ENCODE results near the gene RNU1-3.

Gene RNU1-3

DNA sequence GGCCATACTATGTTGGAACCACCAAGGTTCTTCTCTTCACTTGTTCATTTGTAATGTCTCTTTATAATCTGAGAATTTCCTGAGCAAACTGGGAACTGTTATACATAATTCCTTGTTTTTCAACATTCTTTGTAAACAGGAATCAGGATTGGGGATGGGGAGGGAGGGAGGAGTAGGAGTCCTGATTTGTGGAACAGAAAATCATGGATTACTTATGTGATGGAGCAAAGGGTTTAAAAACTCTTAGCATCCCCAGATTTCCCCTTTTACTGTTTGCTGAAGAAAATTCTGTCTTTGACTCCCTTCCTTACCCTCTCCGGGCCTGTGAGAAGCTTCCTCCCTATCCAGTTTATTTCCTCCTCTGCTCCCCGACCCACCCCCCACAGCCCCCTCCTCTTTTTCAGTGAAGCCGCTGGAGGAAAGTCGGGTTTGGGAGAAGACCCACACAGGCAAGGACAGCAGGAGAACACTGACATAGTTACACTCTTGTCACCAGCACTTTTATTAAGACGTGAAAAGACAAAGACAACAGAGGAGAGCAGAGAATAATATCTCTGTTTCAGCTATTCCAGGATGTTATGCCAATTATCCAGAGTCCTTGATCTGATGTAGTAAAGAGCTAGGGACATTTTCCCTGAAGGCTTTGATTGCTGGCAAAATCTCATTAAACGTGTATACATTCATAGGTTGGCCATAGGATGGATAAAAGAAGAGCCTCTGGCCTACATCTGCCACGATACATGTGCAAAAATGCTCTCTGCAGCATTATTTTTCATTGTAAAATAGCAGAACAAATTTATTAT is 48.8 kb downstream of the RNU1-3 start:
- no peak for DNase-seq

GRCh38 chr1:16617114-16617631 is 49.6 kb downstream of the RNU1-3 start:
- no peak for DNase-seq
